ENCODE measurements around the gene MAP3K13. TPM values are rescaled to one million over a fixed set of nuclear protein-coding genes. Genes with fewer than 3 reads are reported as not detected.

The MAP3K13 gene
- total RNA-seq, 4 donors from 2014 or later: 7.6 to 20.9 (median 14.4) TPM

GRCh38 chr3:185526349-185526951, 163.5 kb downstream of the MAP3K13 start:
- no peak for TF ChIP-seq CTCF (IDR thresholded peaks at IDR 0.05; ENCODE audit: low read depth)

GRCh38 chr3:185527364-185527763, 164.4 kb downstream of the MAP3K13 start:
- no peak for TF ChIP-seq CTCF (IDR thresholded peaks at IDR 0.05; ENCODE audit: low read depth)

- no peak for TF ChIP-seq CTCF (IDR thresholded peaks at IDR 0.05; ENCODE audit: low read depth)
Observed at GRCh38 chr3:185528532-185528931, 165.6 kb downstream of the MAP3K13 start.

- no peak for TF ChIP-seq CTCF (IDR thresholded peaks at IDR 0.05; ENCODE audit: low read depth)
Observed at GRCh38 chr3:185530856-185531255, 167.9 kb downstream of the MAP3K13 start.

GRCh38 chr3:185532901-185533300, 170.0 kb downstream of the MAP3K13 start:
- no peak for TF ChIP-seq CTCF (IDR thresholded peaks at IDR 0.05; ENCODE audit: low read depth)

- TF ChIP-seq CTCF (IDR thresholded peaks at IDR 0.05; ENCODE audit: low read depth): no peak
Observed at GRCh38 chr3:185534511-185534910, 171.6 kb downstream of the MAP3K13 start.

GRCh38 chr3:185537369-185537970, 174.5 kb downstream of the MAP3K13 start:
- no peak for TF ChIP-seq CTCF (IDR thresholded peaks at IDR 0.05; ENCODE audit: low read depth)

Other genes starting within 250 kb of the MAP3K13 start
- gene C3orf70, start 210.1 kb upstream of the MAP3K13 start, total RNA-seq: 1 to 10 TPM in 3 of 4 donors, under 1 TPM in 1; 0.68 to 4.1 (median 2.3) TPM
- gene EHHADH, start 109.1 kb upstream of the MAP3K13 start, total RNA-seq: 10 to 100 TPM; 12.3 to 23.8 (median 12.6) TPM
- gene TMEM41A, start 135.9 kb downstream of the MAP3K13 start, total RNA-seq: 10 to 100 TPM; 11.0 to 12.2 (median 11.7) TPM
- 1 to 10 TPM in 1 of 4 donors, under 1 TPM in 2, not detected in 1; 0.22 to 3.8 (median 0.34) TPM for gene LIPH, start 189.5 kb downstream of the MAP3K13 start, total RNA-seq
- gene SENP2, start 223.2 kb downstream of the MAP3K13 start, total RNA-seq: 10 to 100 TPM; 31.4 to 48.6 (median 40.2) TPM